GM23338 (cell line): ENCODE data around the gene ZNF189. TPM values are rescaled to one million over a fixed set of nuclear protein-coding genes. Genes with fewer than 3 reads are reported as not detected.

Experiments used
- ATAC-seq: fragments of 200-7000 bp; cut with Tn5 transposase; 3 replicates; pipeline ENCODE4 v1.9.1; 2020
- DNase-seq: peaks from one replicate; pipeline ENCODE4 v3.0.0-alpha.2; 2015; ENCODE audit warnings: low spot score
- H2AFZ ChIP-seq: fragments of 200-600 bp; sonication (generic); 2 replicates; pipeline ENCODE4 v1.8.0; 2016; ENCODE audit warnings: antibody characterized with exemption, mild to moderate bottlenecking, moderate library complexity
- H3F3A ChIP-seq: fragments of 200-600 bp; sonication (generic); replicated peaks from 2 replicates; pipeline ENCODE4 v1.8.0; 2017; ENCODE audit warnings: antibody characterized with exemption, mixed run types, low read depth
- H3K27ac ChIP-seq: fragments of 200-600 bp; sonication (generic); 2 replicates; pipeline ENCODE4 v1.6.1; 2016; ENCODE audit warnings: low read depth
- H3K27me3 ChIP-seq: fragments of 200-600 bp; sonication (generic); 2 replicates; pipeline ENCODE4 v1.8.0; 2016; ENCODE audit warnings: mild to moderate bottlenecking, mixed run types, moderate library complexity; ENCODE audit not compliant: insufficient read depth
- H3K36me3 ChIP-seq: fragments of 200-600 bp; sonication (generic); 2 replicates; pipeline ENCODE4 v1.8.0; 2016; ENCODE audit warnings: mild to moderate bottlenecking; ENCODE audit not compliant: insufficient read depth
- H3K4me1 ChIP-seq: fragments of 200-600 bp; sonication (generic); 2 replicates; pipeline ENCODE4 v1.8.0; 2016; ENCODE audit warnings: mild to moderate bottlenecking, moderate library complexity; ENCODE audit not compliant: insufficient read depth
- H3K4me2 ChIP-seq: fragments of 200-600 bp; sonication (generic); 2 replicates; pipeline ENCODE4 v1.7.1; 2017; ENCODE audit warnings: mixed run types
- H3K4me3 ChIP-seq: fragments of 200-600 bp; sonication (generic); 2 replicates; pipeline ENCODE4 v1.6.1; 2016; ENCODE audit warnings: mixed run types
- H3K79me2 ChIP-seq: fragments of 200-600 bp; sonication (generic); replicated peaks from 2 replicates; pipeline ENCODE4 v1.8.0; 2017; ENCODE audit warnings: mild to moderate bottlenecking; ENCODE audit not compliant: insufficient read depth
- H3K9me2 ChIP-seq: fragments of 200-600 bp; sonication (generic); 2 replicates; pipeline ENCODE4 v1.8.0; 2017; ENCODE audit not compliant: insufficient read depth
- H4K20me1 ChIP-seq: fragments of 200-600 bp; sonication (generic); replicated peaks from 2 replicates; pipeline ENCODE4 v1.8.0; 2017; ENCODE audit warnings: mild to moderate bottlenecking; ENCODE audit not compliant: insufficient read depth
- H3K27ac Mint-ChIP-seq: 2 replicates; pipeline ENCODE4 v1.8.0; 2020; ENCODE audit warnings: inconsistent platforms, mild to moderate bottlenecking, moderate library complexity, mixed read lengths
- H3K27me3 Mint-ChIP-seq: 3 replicates; pipeline ENCODE4 v1.8.0; 2022; ENCODE audit warnings: low read depth, mild to moderate bottlenecking, moderate library complexity, mixed read lengths, inconsistent platforms; ENCODE audit not compliant: insufficient read depth, poor library complexity
- H3K36me3 Mint-ChIP-seq: 3 replicates; pipeline ENCODE4 v1.8.0; 2021; ENCODE audit warnings: low read depth, mild to moderate bottlenecking, inconsistent platforms, moderate library complexity, mixed read lengths
- H3K4me1 Mint-ChIP-seq: 3 replicates; pipeline ENCODE4 v1.8.0; 2020; ENCODE audit warnings: mild to moderate bottlenecking, inconsistent platforms, mixed read lengths
- H3K4me3 Mint-ChIP-seq: 3 replicates; pipeline ENCODE4 v1.8.0; 2021; ENCODE audit warnings: moderate library complexity, mild to moderate bottlenecking, inconsistent platforms, mixed read lengths
- H3K9me3 Mint-ChIP-seq: 3 replicates; pipeline ENCODE4 v1.8.0; 2020; ENCODE audit warnings: moderate library complexity, mild to moderate bottlenecking, inconsistent platforms, mixed read lengths
- CREB1 ChIP-seq: fragments of 250-450 bp; sonication (Bioruptor Pico); IDR thresholded peaks from 2 replicates; pipeline ENCODE4 v1.5.0; 2020; ENCODE audit warnings: low read depth, mild to moderate bottlenecking, moderate library complexity
- CTCF ChIP-seq, 2 experiments: fragments of 200-600 bp in 1 of 2; sonication (generic) in 1 of 2; conservative IDR thresholded peaks; 2 replicates each; pipeline versions ENCODE4 v1.5.1 to v1.6.1; 2016 to 2017; ENCODE audit warnings: antibody characterized with exemption in 2 of 2, low read depth in 2 of 2, mild to moderate bottlenecking in 2 of 2, moderate library complexity in 1 of 2
- EZH2 ChIP-seq: fragments of 200-600 bp; sonication (generic); IDR thresholded peaks from one replicate; pipeline ENCODE4 v1.8.0; 2017; ENCODE audit warnings: antibody characterized with exemption, mild to moderate bottlenecking, low read depth; ENCODE audit not compliant: unreplicated experiment
- EZH2phosphoT487 ChIP-seq: fragments of 200-600 bp; sonication (generic); IDR thresholded peaks from one replicate; pipeline ENCODE4 v1.8.1; 2018; ENCODE audit warnings: antibody characterized with exemption; ENCODE audit not compliant: unreplicated experiment
- JUNB ChIP-seq: IDR thresholded peaks from one replicate; pipeline ENCODE4 v1.6.1; 2016; ENCODE audit warnings: antibody characterized with exemption; ENCODE audit not compliant: unreplicated experiment
- STAT1 ChIP-seq: IDR thresholded peaks from one replicate; pipeline ENCODE4 v1.6.1; 2016; ENCODE audit warnings: antibody characterized with exemption; ENCODE audit not compliant: unreplicated experiment
- ZNF331 ChIP-seq: fragments of 250-450 bp; sonication (Bioruptor Pico); IDR thresholded peaks from 2 replicates; pipeline ENCODE4 v1.5.0; 2020; ENCODE audit warnings: low read depth, mild to moderate bottlenecking, moderate library complexity
- ZNF462 ChIP-seq: fragments of 250-450 bp; sonication (Bioruptor Pico); IDR thresholded peaks from 2 replicates; pipeline ENCODE4 v1.5.0; 2020; ENCODE audit warnings: mild to moderate bottlenecking, moderate library complexity
- polyA plus RNA-seq: library from polyadenylated mRNA; unstranded; fragments of >200 nt; fragmentation: Nextera tagmentation; extraction: Ambion mirVana; gene quantifications from 2 replicates; pipeline ENCODE4 v1.2.1, GENCODE V29; 2016
- total RNA-seq: library from RNA; depleted of rRNA; stranded (reverse); fragments of >200 nt; shearing (Covaris generic); gene quantifications from 2 replicates; pipeline ENCODE4 v1.2.3, GENCODE V29; 2014

Gene ZNF189
- total and polyA plus RNA-seq, 2 experiments from 2014 or later = 5.8 to 10.6 TPM

- TF ChIP-seq ZNF462 (CRISPR knock-in tag) (no peak), JUNB (no peak), EZH2 (no peak), CTCF (conservative IDR thresholded peaks at IDR 0.05; ENCODE audit: low read depth in 2 of 2) (no peak), STAT1 (no peak), ZNF331 (CRISPR knock-in tag) (no peak), EZH2phosphoT487 (no peak)
These were observed 956 bp downstream of the ZNF189 start (continued) for GRCh38 chr9:101399643-101399970.

- DNase-seq (no peak), ATAC-seq (no peak)
- Histone ChIP-seq H3K4me2 (0 out of 2 replicates have a peak overlapping the region, but pooled peaks have one; percentile 91), H3F3A (no peaks in the 10 kb centered on the region), H3K27ac (no peak overlapping the region), H3K9me2 (0 out of 2 replicates have a peak, but pooled peaks cover 2% of the 10 kb centered on the region), H2AFZ (no peak overlapping the region), H3K36me3 (peaks cover 35% of the 10 kb centered on the region; the same call in 1 of the 2 replicates), H3K79me2 (peaks cover 48% of the 10 kb centered on the region), H4K20me1 (peaks cover 3% of the 10 kb centered on the region), H3K4me3 (peak overlapping the region; percentile 78; the same call in 1 of the 2 replicates), H3K27me3 (no peaks in the 10 kb centered on the region), H3K4me1 (peaks cover 12% of the 10 kb centered on the region; the same call in 1 of the 2 replicates)
- H3K9me3 Mint-ChIP-seq = peaks cover 5% of the 10 kb centered on the region
- no peak overlapping the region for H3K27ac Mint-ChIP-seq
- TF ChIP-seq CREB1 (CRISPR knock-in tag) (no peak), ZNF331 (CRISPR knock-in tag) (no peak)
- peak overlapping the region; percentile 53 for H3K4me3 Mint-ChIP-seq
- H3K36me3 Mint-ChIP-seq = peaks cover 74% of the 10 kb centered on the region
- H3K27me3 Mint-ChIP-seq = peaks cover 4% of the 10 kb centered on the region
- peaks cover 5% of the 10 kb centered on the region for H3K4me1 Mint-ChIP-seq
These were observed 1.5 kb downstream of the ZNF189 start for GRCh38 chr9:101400120-101400519.
